HG02759 (cell line): ENCODE data around the gene SPHK1.
A peak's percentile ranks its signal among the peaks of the same experiment; 100 is the strongest.
"Not testable (repeated sequence)": the region's sequence is repeated elsewhere in the genome, so short reads cannot be mapped to it uniquely, and the experiment has no call there.

ENCODE experiments used
- ATAC-seq: cut with Tn5 transposase; IDR thresholded peaks from one replicate; pipeline ENCODE4 v1.9.1; 2021; ENCODE audit warnings: mild to moderate bottlenecking, moderate library complexity; ENCODE audit not compliant: unreplicated experiment

The SPHK1 gene

GRCh38 chr17:76384222-76384986 is at the start of gene SPHK1:
Gene SPHK1 (plus strand): TSS chr17:76384609. CDS start chr17:76385645, 1,036 bp downstream.
- peak; percentile 69 for ATAC-seq

- ATAC-seq, result no peak
Observed at GRCh38 chr17:76335716-76336381, 48.6 kb upstream of the SPHK1 start.

- no peak for ATAC-seq
Observed at GRCh38 chr17:76336756-76337412, 47.5 kb upstream of the SPHK1 start.

- ATAC-seq, result no peak
Observed at GRCh38 chr17:76337413-76337777, 47.0 kb upstream of the SPHK1 start.

DNA sequence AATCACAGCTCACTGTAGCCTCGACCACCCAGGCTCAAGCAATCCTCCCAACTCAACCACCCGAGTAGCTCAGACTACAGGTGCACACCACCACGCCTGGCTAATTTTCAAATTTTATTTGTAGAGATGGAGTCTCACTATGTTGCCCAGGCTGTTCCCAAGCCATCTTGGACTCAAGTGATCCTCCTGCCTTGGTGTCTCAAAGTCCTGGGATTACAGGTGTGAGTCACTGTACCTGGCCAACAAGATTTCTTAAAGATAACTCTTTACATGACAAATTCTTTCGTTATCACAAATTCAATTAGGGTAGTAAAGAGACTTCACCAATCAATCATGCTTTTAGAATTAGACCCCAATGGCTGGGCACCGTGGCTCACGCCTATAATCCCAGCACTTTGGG is 43.1 kb upstream of the SPHK1 start:
- no peak for ATAC-seq

- no peak for ATAC-seq
Observed at GRCh38 chr17:76343106-76343505, 41.3 kb upstream of the SPHK1 start.

DNA sequence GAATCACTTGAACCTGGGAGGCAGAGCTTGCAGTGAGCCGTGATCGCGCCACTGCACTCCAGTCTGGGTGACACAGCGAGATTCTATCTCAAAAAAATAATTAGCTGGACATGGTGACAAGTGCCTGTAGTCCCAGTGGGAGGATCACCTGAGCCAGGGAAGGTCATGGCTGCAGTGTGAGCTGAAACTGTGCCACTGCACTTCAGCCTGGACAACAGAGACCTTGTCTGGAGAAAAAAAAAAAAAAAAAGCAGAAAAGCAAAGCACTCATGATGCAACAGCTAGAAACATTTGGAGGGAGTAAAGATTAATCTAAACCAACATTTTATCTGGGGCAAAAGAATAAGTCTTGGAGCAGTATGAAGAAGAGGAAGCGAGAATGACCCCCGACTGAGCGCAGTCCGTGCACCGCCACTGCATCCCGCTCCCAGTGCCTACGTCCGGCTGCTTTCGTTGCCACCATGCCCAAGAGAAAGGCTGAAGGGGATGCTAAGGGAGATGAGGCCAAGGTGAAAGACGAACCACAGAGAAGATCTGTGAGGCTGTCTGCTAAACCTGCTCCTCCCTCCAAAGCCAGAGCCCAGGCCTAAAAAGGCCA is 38.9 kb upstream of the SPHK1 start:
- ATAC-seq, result no peak

DNA sequence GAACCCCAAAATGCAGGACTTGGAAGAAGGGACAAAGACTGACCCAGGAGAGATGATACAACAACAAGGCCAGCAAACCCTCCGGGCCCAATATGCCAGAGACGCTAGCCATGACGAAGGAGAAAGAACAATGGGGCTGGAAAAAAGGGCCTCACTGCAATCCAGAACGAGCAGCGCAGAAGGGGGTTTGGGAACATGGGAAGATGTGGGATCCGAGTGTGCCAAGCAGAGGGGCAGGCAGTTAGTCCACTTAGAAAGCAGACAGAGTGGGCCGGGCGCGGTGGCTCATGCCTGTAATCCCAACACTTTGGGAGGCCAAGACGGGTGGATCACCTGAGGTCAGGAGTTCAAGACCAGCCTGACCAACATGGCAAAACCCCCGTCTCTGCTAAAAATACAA is 37.5 kb upstream of the SPHK1 start:
- ATAC-seq, result not testable (repeated sequence)

DNA sequence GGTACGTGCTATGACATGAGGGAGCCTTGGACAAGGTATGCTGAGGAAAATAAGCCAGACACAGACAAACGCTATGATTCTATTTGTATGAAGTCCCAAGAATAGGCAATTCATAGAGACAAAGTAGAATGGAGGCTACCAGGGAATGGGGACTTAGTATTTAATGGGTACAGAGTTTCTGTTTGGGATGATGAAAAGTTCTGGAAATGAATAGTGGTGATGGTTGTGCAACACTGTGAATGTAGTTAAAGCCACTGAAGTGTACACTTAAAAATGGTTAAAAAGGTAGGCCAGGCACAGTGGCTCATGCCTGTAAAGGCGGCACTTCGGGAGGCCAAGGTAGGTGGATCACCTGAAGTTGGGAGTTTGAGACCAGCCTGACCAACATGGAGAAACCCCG is 33.9 kb upstream of the SPHK1 start:
- no peak for ATAC-seq

DNA sequence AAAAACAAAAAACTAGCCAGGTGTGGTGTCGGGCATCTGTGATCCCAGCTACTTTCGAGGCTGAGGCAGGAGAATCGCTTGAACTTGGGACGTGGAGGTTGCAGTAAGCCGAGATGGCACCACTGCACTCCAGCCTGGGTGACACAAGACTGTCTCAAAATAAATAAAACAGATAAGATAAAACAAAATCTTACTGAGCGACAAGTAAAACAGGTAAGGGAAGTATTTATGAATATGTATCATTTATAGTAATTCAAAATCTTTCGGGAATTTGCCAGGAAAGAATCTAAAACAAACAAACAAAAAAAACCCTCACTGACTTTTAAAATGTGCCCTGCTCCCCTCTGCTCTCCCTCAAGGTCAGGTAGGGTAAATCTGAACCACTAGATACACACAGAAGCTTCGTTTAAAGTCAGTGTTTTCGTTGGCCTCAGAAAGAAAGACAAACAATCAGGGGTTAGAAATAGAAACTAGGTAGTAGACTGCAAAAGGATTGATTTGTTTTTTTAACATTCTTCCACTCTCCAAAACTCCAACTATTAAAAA is 32.8 kb upstream of the SPHK1 start:
- ATAC-seq, result no peak

- ATAC-seq, result peak; percentile 34
Observed at GRCh38 chr17:76353004-76353598, 31.3 kb upstream of the SPHK1 start.

DNA sequence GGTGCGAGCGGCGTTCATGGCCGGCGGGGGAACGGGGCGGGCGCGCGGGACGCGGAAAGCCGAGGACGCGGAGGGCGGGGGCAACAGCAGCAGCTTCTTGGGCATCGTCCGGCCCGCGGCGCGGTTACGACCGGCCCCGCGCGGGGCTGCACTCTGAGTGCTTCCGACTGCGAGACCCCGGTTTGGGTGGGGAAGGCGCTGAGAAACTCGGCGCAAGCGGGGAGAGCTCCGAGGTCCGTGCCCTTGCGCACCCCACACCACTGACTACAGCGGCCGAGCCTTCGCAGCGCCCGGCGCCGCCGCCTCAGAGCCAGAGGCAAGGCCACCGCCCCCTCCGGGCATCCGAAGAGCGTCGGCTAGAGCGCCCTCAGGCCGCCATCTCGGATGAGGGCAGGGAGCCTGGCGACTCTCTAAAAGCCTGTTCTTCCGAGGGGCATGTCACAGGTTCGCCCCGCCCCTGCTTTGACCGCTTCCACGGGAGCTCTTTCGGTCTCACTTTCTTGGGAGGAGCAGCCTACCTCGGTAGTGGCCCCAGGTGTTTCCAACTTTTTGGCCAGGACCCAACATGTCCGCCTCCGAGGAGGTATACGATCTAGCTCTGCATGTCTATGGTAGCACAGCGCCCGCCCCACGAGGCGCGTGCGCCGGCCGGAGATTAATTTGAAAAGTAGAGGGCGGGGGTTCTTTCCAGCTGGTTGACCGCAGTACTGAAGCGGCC is 30.7 kb upstream of the SPHK1 start, which contains the start of gene PRPSAP1:
PRPSAP1 (minus strand) TSS at position 318 of the 718 bp plus-strand sequence; CDS start at position 105, 213 bp downstream.
- peak; percentile 88 for ATAC-seq

DNA sequence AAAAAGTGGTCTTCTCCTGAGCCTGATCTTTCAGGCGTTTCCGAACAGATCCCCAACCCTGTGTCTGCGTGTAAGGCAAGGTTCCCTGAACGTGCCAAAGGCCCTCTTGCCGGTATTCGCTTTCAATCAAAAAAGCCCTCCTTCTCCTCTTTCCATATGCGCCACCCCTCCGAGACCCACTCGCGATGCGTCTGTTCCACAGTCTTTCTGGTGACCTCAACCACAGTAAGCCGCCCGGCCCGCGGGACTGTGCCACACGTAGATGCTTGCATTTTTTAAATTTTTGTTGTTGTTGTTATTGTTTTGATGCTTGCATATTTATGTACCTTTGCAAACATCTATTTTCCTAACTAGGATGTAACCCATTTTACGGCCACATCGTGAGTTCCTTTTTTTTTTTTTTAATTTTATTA is 30.1 kb upstream of the SPHK1 start:
- no peak for ATAC-seq

DNA sequence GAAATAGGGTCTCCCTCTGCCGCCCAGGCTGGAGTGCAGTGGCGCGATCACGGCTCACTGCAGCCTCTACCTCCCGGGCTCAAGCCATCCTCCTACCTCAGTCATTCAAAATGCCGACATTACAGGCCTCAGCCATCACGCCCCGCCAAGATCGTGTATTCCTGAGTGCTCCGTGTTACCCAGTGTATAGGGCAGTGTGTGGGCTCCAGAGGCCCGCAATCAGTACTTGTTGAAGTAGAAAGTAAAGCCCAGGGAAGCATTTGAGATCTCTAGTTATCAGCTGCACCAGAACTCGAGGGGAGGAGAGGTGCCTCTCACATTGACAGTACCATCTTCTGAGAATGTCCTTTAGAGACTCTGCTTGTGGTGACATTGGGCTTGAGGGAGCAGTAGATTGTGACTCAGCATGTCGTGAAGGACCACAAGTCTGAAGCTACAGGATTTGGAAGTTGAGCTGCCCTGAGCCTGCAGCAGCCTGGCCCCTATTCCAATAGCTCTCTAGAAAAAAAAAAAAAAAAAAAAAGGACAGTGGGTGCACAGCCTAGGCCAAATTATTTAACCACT is 29.6 kb upstream of the SPHK1 start:
- no peak for ATAC-seq

GRCh38 chr17:76356803-76357456 is 27.5 kb upstream of the SPHK1 start:
- no peak for ATAC-seq

- no peak for ATAC-seq
Observed at GRCh38 chr17:76357597-76358158, 26.7 kb upstream of the SPHK1 start.

- ATAC-seq, result no peak
Observed at GRCh38 chr17:76359375-76359774, 25.0 kb upstream of the SPHK1 start.

DNA sequence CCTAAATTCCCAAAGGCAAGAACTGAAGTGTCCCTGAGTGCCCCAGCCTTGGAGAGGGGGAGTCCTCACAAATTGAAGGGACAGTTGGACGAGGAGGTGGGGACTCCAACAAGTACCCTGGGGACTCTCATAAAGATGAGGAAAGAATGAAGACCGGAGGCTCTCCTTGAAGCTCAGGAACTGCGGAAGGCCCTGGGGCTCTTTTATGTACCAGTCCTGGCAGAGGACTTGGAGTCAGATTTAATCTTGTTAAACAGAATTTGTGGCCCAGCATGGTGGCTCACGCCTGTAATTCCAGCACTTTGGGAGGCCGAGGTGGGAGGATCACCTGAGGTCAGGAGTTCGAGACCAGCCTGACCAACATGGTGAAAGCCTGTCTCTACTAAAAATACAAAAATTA is 24.6 kb upstream of the SPHK1 start:
- ATAC-seq, result not testable (repeated sequence)

DNA sequence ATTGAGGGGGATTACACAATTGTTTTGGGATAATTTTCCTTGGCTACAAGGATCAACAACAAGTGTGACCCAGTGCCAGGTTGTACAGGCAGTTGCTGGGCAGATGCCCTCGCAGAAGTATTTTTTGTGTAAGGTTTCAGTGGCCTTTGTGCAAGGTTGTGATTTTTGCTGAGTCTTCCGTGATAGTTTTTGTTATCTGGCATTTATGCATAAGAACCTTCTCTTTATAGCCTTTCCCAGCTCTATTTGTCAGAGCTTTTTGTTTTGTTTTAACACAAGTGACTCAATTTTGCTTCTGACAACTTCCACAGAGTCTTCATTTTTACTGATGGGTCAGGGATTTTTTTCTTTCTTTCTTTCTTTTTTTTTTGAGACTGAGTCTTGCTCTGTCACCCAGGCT is 23.9 kb upstream of the SPHK1 start:
- no peak for ATAC-seq
